Measurements from ENCODE around the gene LRRC42.

GRCh38 chr1:53896635-53897229 lies 49.4 kb upstream of the LRRC42 start:
- TF ChIP-seq CTCF (IDR thresholded peaks at IDR 0.05) (no peak), POLR2A (IDR thresholded peaks at IDR 0.05) (no peak)
